NCI-H128 (cell line): ENCODE data around the gene ZBTB49.
"Not testable (repeated sequence)": the region's sequence is repeated elsewhere in the genome, so short reads cannot be mapped to it uniquely, and the experiment has no call there.

Experiments
- DNase-seq: peaks from one replicate; lab custom pipeline; 2025; ENCODE audit not compliant: unreplicated experiment; lab: John Stamatoyannopoulos, UW

Gene ZBTB49

GRCh38 chr4:4323705-4324534 lies 33.9 kb downstream of the ZBTB49 start:
- DNase-seq = no peak

- DNase-seq = no peak
Observed at GRCh38 chr4:4325321-4325720, 35.3 kb downstream of the ZBTB49 start.

GRCh38 chr4:4326166-4326565 lies 36.1 kb downstream of the ZBTB49 start:
- DNase-seq = no peak

- no peak for DNase-seq
Observed at GRCh38 chr4:4327652-4328121, 37.6 kb downstream of the ZBTB49 start.

- no peak for DNase-seq
Observed at GRCh38 chr4:4328206-4328605, 38.2 kb downstream of the ZBTB49 start.

GRCh38 chr4:4328840-4329239 lies 38.8 kb downstream of the ZBTB49 start:
- DNase-seq = no peak

GRCh38 chr4:4329496-4329895 lies 39.4 kb downstream of the ZBTB49 start:
- DNase-seq = no peak

- DNase-seq = no peak
Observed at GRCh38 chr4:4330794-4331193, 40.7 kb downstream of the ZBTB49 start.

- no peak for DNase-seq
Observed at GRCh38 chr4:4332529-4332928, 42.5 kb downstream of the ZBTB49 start.

- no peak for DNase-seq
Observed at GRCh38 chr4:4333265-4333706, 43.2 kb downstream of the ZBTB49 start.

GRCh38 chr4:4334798-4335520 lies 44.9 kb downstream of the ZBTB49 start:
- DNase-seq = no peak

GRCh38 chr4:4338210-4339001 lies 48.4 kb downstream of the ZBTB49 start:
- DNase-seq = no peak

GRCh38 chr4:4339504-4340085 lies 49.5 kb downstream of the ZBTB49 start:
- no peak for DNase-seq

GRCh38 chr4:4341861-4342650 lies 52.0 kb downstream of the ZBTB49 start:
- no peak for DNase-seq

- DNase-seq = no peak
Observed at GRCh38 chr4:4343038-4343437, 53.0 kb downstream of the ZBTB49 start.

- no peak for DNase-seq
Observed at GRCh38 chr4:4344915-4345527, 55.0 kb downstream of the ZBTB49 start.

- DNase-seq = no peak
Observed at GRCh38 chr4:4347585-4347984, 57.5 kb downstream of the ZBTB49 start.

GRCh38 chr4:4348585-4348984 lies 58.5 kb downstream of the ZBTB49 start:
- DNase-seq = not testable (repeated sequence)

GRCh38 chr4:4349867-4350266 lies 59.8 kb downstream of the ZBTB49 start:
- DNase-seq = no peak

GRCh38 chr4:4350909-4351308 lies 60.9 kb downstream of the ZBTB49 start:
- DNase-seq = no peak
